Activated B cell treated with CpG ODN at 0.5 μM for 24 hours (primary cell): ENCODE results near the gene CLDN1. TPM values are rescaled to one million over a fixed set of nuclear protein-coding genes. Genes with fewer than 3 reads are reported as not detected.

Experiments
- ATAC-seq: fragments of 200-7000 bp; cut with Tn5 transposase; one replicate; pipeline ENCODE4 v1.10.0; 2021; ENCODE audit warnings: low read depth, mild to moderate bottlenecking, moderate library complexity
- CTCF ChIA-PET: fragments of 350-600 bp; sonication (Branson Sonifier 250); formaldehyde crosslinking; loops from one replicate; lab custom pipeline; 2021; ENCODE audit warnings: antibody characterized with exemption; lab: Charles Lee
- POLR2A ChIA-PET: fragments of 350-600 bp; sonication (Branson Sonifier 250); formaldehyde crosslinking; loops from one replicate; lab custom pipeline; 2021; ENCODE audit warnings: antibody characterized with exemption; lab: Charles Lee
- DNase-seq: peaks from one replicate; pipeline ENCODE4 v3.0.0; 2022
- H3K27ac Mint-ChIP-seq: one replicate; pipeline ENCODE4 v1.8.0; 2020; ENCODE audit warnings: mixed read lengths
- H3K27me3 Mint-ChIP-seq: one replicate; pipeline ENCODE4 v1.8.0; 2021; ENCODE audit warnings: mixed read lengths
- H3K36me3 Mint-ChIP-seq: one replicate; pipeline ENCODE4 v1.8.0; 2021; ENCODE audit warnings: low read depth, mixed read lengths
- H3K4me1 Mint-ChIP-seq: one replicate; pipeline ENCODE4 v1.8.0; 2021; ENCODE audit warnings: mixed read lengths
- H3K4me3 Mint-ChIP-seq: one replicate; pipeline ENCODE4 v1.8.0; 2020; ENCODE audit warnings: mild to moderate bottlenecking, mixed read lengths
- H3K9me3 Mint-ChIP-seq: one replicate; pipeline ENCODE4 v1.8.0; 2020; ENCODE audit warnings: mixed read lengths
- CTCF ChIP-seq: fragments of 200-600 bp; IDR thresholded peaks from one replicate; pipeline ENCODE4 v1.8.0; 2022; ENCODE audit warnings: antibody characterized with exemption, mild to moderate bottlenecking
- intact Hi-C: fragments of 100-400 bp; cut with micrococcal nuclease; formaldehyde crosslinking; loops from one replicate; pipeline ENCODE4 v1.15.1; 2024
- total RNA-seq: library from RNA; stranded (reverse); gene quantifications from 2 replicates; pipeline ENCODE4 v1.2.3, GENCODE V29; 2022

CLDN1 gene
- total RNA-seq, 1 donor from 2014 or later, result not detected

- Mint-ChIP-seq H3K36me3 (no peaks in the 10 kb centered on the region), H3K4me3 (no peak overlapping the region), H3K4me1 (no peaks in the 10 kb centered on the region), H3K27ac (no peak overlapping the region), H3K27me3 (no peaks in the 10 kb centered on the region), H3K9me3 (no peaks in the 10 kb centered on the region)
- no peak for DNase-seq
- CTCF ChIA-PET, result no interaction called here
- POLR2A ChIA-PET, result no interaction called here
- intact Hi-C loops, result no loop called here
- TF ChIP-seq CTCF, result no peak
- ATAC-seq, result no peak
These were observed 57.1 kb downstream of the CLDN1 start for GRCh38 chr3:190265126-190265525.

GRCh38 chr3:190261740-190262139 lies 60.5 kb downstream of the CLDN1 start:
- H3K9me3 Mint-ChIP-seq, result no peaks in the 10 kb centered on the region
- ChIA-PET POLR2A (no interaction called here), CTCF (no interaction called here)
- H3K27me3 Mint-ChIP-seq, result no peaks in the 10 kb centered on the region
- no peak overlapping the region for H3K27ac Mint-ChIP-seq
- no peak overlapping the region for H3K4me3 Mint-ChIP-seq
- no peaks in the 10 kb centered on the region for H3K4me1 Mint-ChIP-seq
- intact Hi-C loops, result no loop called here
- no peaks in the 10 kb centered on the region for H3K36me3 Mint-ChIP-seq
- ATAC-seq (no peak), DNase-seq (no peak)
- no peak for TF ChIP-seq CTCF

GRCh38 chr3:190261015-190261414 lies 61.2 kb downstream of the CLDN1 start:
- ChIA-PET POLR2A (no interaction called here), CTCF (no interaction called here)
- no peak for DNase-seq
- Mint-ChIP-seq H3K9me3 (no peaks in the 10 kb centered on the region), H3K4me1 (no peaks in the 10 kb centered on the region), H3K4me3 (no peak overlapping the region), H3K36me3 (no peaks in the 10 kb centered on the region), H3K27ac (no peak overlapping the region), H3K27me3 (no peaks in the 10 kb centered on the region)
- TF ChIP-seq CTCF, result no peak
- intact Hi-C loops, result no loop called here
- ATAC-seq, result no peak

GRCh38 chr3:190260301-190260700 lies 61.9 kb downstream of the CLDN1 start:
- intact Hi-C loops, result no loop called here
- no peaks in the 10 kb centered on the region for H3K4me1 Mint-ChIP-seq
- no peaks in the 10 kb centered on the region for H3K9me3 Mint-ChIP-seq

GRCh38 chr3:190258634-190259033 lies 63.6 kb downstream of the CLDN1 start:
- DNase-seq, result no peak
- ChIA-PET CTCF (no interaction called here), POLR2A (no interaction called here)
- H3K36me3 Mint-ChIP-seq, result no peaks in the 10 kb centered on the region
- H3K27ac Mint-ChIP-seq, result no peak overlapping the region
- H3K27me3 Mint-ChIP-seq, result no peaks in the 10 kb centered on the region
- H3K9me3 Mint-ChIP-seq, result no peaks in the 10 kb centered on the region
- ATAC-seq, result no peak
- no peaks in the 10 kb centered on the region for H3K4me1 Mint-ChIP-seq
- intact Hi-C loops, result no loop called here
- no peak overlapping the region for H3K4me3 Mint-ChIP-seq
- no peak for TF ChIP-seq CTCF

More at GRCh38 chr3:190260301-190260700, 61.9 kb downstream of the CLDN1 start:
- no peaks in the 10 kb centered on the region for H3K27me3 Mint-ChIP-seq
- H3K4me3 Mint-ChIP-seq, result no peak overlapping the region
- no peak overlapping the region for H3K27ac Mint-ChIP-seq
- DNase-seq (no peak), ATAC-seq (no peak)
- TF ChIP-seq CTCF, result no peak
- ChIA-PET POLR2A (no interaction called here), CTCF (no interaction called here)
- H3K36me3 Mint-ChIP-seq, result no peaks in the 10 kb centered on the region

Other genes with a start within 250 kb of the CLDN1 start
- not detected in 2 replicates for gene P3H2, start 201.5 kb downstream of the CLDN1 start, total RNA-seq
- not detected in 2 replicates for gene CLDN16, start 65.7 kb upstream of the CLDN1 start, total RNA-seq
- gene TMEM207, start 127.5 kb upstream of the CLDN1 start, total RNA-seq, result not detected in 2 replicates
- gene IL1RAP, start 191.6 kb upstream of the CLDN1 start, total RNA-seq, result 4.7 and 6.3 TPM in 2 replicates